ENCODE results near the gene INHA.

DNA sequence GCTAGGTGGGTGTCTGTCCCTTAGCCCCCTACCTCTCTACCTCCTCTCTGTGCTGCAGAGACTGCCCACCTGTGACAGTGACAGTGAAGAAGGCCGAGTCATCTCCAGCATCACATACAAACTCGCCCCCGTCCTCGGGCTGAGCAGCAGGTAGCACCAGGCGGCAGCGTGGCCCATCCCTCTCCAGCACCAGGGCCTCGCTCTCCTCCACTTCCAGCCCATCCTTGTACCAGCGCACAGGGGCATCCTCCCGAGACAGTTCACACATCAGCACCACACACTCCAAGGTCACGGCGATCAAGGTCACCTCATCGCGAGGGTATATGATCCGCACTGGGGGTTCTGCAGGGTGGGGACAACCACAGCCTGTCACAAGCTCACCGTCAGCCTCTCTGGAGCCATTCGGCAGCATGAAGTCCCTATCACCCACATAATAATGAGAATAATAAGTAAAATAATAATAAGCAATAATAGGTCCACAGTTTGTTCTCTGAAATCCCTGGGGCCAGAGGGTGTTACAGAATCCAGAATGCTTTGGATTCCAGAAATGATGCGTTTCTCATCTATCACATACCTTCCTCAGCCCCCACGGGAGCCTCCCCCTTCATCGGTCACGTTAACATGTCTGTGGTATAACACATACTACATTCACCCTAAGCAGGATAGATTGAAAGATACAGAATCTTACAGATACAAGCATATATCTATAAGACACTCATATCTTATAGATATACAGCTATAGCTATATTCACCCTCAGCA, 12.8 kb upstream of the INHA start:
- TF ChIP-seq POLR2A (IDR thresholded peaks at IDR 0.05; ENCODE audit: low read length) (no peak), GATA1 (IDR thresholded peaks at IDR 0.05; ENCODE audit: low read depth, low read length) (no peak)
